HG02884 (cell line): ENCODE data around the gene FBXO31.
"Not testable (repeated sequence)": the region's sequence is repeated elsewhere in the genome, so short reads cannot be mapped to it uniquely, and the experiment has no call there.

ENCODE experiments used
- ATAC-seq: cut with Tn5 transposase; IDR thresholded peaks from one replicate; pipeline ENCODE4 v1.9.1; 2021; ENCODE audit warnings: mild to moderate bottlenecking, moderate library complexity; ENCODE audit not compliant: unreplicated experiment

The FBXO31 gene

GRCh38 chr16:87387942-87388817 is 4.6 kb upstream of the FBXO31 start:
- ATAC-seq: peak; percentile 44

GRCh38 chr16:87384875-87385167 is 1.2 kb upstream of the FBXO31 start:
- ATAC-seq: not testable (repeated sequence)

DNA sequence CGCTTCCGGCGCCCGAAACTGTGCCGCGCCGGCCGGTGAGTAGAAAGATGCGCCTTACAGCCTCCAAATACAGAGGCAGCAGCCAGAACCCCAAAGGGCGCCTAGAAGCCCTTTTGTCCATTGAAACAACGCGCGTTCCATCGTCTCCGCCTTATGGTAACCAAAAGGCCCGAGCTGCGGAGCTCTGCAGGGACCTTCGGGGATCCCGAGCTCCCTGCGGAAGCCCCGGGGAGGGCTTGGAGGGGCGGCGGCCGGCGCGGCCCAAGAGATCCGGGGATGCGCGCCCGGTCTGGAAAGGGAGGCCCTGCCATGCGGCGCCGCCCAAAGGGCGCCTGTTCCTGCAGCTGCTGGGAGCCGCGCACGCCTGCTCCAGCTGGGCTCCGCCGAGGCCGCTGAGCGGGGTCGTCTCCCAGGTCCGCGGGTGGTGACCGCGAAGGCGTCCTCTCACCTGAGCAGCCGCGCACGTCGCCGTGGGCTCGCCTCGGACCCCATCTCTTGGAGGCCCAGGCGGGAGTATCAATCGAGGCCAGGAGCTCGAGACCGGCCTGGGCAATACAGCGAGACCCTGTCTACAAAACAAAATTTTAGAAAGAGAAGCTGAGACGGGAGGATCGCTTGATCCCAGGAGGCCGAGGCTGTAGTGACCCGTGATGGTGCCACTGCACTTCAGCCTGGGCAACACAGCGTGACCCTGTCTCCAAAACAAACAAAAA is 742 bp upstream of the FBXO31 start:
- ATAC-seq: no peak

DNA sequence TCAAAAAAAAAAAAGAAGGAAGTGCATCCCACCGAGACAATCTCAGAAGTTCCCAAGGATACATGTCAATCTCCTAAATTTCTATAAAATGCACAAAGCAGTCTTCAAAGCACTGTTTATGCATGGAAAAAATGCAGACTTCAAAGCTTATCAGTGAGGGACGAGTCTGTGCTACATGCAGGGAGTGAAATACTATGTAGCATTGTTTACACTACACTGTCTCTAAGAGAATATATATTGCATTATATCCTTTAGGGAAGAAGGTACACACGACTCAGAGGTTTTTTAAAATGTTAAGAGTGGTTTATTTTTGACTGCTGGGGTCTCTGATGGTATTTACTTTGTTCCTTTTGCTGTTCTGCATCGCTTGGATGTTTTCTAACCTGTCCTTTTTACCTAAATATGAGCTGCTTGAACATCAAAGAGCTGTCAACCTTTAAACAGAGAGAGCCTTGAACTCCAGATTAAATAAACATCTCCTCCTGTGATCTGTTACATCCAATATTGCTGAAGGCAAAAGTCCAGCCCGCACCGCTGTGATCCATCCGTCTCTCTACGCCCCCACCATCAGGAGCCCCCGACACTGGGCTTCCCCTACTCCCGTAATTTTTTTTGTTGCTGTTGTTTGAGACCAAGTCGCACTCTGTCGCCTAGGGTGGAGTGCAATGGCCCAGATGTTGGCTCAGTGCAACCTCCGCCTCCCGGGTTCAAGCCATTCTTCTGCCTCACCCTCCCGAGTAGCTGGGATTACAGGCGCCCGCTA is 1.4 kb downstream of the FBXO31 start:
- ATAC-seq: no peak

GRCh38 chr16:87380881-87381280 is 2.7 kb downstream of the FBXO31 start:
- no peak for ATAC-seq

DNA sequence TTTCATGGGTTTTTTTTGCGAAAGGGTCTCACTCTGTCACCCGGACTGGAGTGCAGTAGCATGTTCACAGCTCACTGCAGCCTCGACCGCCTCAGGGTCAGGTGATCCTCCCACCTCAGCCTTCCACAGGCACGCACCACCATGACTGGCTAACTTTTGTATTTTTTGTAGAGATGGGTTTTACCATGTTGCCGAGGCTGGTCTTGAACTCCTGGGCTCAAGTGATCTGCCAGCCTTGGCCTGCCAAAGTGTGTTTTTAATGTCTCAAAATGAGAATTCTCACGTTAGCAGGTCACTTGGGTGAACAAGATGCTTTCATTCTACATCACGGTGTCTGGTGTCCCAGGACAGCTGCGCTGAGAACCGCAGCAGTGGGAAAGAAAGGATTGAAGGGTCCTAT is 3.2 kb downstream of the FBXO31 start:
- ATAC-seq: no peak

- ATAC-seq: not testable (repeated sequence)
These were observed 4.2 kb downstream of the FBXO31 start for GRCh38 chr16:87379312-87379752.

DNA sequence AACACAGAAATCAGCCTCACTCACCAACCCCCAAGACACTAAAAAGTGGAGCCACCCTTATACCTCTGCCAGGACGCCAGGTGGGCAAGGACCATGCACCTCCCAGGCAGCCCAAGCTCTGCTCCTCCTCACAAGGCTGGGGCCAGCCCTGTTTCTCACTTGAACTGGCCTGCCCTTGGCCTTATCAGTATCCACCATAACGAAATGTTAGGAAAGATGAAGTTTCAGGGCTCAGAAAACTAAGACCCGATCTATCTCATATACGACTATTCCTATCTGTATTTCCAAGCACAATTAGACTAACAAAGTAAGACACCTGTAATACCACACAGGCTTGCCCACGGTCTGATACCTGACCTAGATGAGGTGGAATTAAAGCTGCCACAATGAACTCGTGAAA is 6.9 kb downstream of the FBXO31 start:
- ATAC-seq: no peak

DNA sequence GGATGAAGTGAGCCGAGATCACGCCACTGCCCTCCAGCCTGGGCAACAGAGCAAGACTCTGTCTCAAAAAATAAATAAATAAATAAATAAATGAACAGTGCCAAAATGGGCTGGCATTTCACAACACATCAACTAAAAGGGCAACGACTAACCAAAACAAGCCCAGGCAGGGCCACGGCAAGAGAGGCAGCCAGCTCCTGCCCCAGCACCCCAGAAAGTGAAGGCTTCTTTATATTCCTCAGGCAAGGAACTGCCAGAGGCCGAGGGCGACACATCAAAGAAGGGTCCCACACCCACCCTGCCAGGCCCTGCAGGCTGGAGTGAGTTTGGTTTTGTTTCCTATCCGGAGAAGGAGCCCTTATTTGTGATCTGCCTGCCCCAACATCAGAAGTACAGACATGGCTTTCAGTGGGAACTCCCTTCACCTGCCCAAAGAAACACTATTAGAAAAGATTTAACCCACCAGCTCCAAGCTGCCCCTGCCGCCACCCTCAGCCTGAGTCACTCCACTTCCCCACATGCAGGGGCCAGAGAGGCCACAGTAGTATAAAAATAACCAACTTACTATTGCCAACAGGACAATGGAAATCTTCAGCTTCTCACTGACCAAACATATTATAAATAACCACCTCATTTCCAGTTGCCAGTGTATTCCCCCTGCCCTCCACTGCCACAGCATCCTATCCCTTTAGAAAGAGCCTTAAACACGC is 8.0 kb downstream of the FBXO31 start:
- no peak for ATAC-seq

GRCh38 chr16:87374313-87374712 is 9.3 kb downstream of the FBXO31 start:
- no peak for ATAC-seq

- ATAC-seq: no peak
These were observed 11.3 kb downstream of the FBXO31 start for GRCh38 chr16:87372305-87372704.

GRCh38 chr16:87371261-87371866 is 12.2 kb downstream of the FBXO31 start:
- no peak for ATAC-seq

DNA sequence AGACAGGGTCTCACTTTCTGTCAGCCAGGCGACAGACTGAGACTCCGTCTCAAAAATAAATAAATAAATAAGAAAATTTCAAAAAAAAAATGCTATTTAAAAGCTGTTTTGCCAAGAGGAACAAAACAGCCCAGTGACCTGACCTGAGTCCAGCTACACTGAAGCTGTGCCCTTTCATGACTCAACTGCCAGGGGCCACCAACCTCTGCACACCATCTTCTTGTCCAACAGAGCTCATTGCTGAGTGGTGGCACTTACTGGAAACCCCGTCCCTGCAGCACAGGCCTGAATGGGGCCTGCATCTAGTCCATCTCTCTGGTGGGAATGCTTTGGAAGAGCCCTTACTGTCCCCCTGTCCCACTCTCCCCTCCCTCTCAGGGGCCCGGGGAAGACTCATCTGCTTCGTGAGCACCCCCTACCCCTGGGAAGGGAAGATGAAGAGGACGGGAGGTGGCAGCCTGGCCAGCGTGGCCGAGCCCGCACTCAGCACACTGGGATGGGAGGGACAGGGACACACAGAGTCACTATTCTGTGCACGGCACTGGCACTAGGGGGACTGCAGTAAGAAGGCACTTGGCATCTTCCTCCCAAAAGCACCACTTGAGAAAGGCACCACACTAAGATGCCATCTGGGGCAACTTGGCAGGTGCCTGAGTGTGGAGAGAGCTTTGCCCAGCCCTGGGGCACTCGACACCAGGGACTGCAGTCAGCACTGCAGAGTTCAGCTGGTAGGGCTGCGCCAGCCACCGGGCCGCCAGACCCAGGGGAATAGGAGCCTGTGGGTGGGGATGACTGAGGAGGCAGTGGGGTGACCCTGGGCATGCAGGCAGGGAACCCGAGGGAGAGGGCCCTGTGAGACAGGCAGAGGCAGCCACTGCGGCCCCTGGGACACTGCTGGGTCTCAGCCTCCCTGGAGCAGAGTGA is 13.5 kb downstream of the FBXO31 start:
- no peak for ATAC-seq

DNA sequence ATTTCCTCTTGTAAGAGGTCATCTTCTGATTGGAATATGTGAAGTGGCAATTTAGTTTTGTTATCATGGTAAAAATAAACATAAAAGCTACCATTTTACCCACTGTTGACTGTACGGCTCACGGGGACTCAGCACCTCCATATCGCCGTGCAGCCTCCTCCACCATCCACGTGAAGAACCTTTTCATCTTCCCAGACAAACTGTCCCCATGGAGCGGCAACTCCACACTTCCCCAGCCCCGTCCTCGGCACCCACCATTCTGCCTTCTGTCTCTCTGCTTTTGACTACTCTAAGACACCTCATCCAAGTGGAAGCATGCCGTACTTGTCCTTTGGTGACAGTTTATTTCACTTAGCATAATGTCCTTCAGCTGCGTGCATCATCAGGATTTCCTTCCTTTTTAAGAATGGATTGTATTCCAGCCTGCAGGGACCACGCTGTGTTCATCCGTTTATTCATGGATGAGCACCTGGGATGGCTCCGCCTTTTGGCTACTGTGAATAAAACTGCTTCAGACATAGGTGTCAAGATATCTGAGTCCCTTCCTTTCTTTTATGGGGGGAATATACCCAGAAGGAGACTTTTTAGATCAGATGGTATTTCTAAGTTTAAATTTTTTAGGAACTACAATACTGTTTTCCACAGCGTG is 14.3 kb downstream of the FBXO31 start:
- ATAC-seq: no peak

DNA sequence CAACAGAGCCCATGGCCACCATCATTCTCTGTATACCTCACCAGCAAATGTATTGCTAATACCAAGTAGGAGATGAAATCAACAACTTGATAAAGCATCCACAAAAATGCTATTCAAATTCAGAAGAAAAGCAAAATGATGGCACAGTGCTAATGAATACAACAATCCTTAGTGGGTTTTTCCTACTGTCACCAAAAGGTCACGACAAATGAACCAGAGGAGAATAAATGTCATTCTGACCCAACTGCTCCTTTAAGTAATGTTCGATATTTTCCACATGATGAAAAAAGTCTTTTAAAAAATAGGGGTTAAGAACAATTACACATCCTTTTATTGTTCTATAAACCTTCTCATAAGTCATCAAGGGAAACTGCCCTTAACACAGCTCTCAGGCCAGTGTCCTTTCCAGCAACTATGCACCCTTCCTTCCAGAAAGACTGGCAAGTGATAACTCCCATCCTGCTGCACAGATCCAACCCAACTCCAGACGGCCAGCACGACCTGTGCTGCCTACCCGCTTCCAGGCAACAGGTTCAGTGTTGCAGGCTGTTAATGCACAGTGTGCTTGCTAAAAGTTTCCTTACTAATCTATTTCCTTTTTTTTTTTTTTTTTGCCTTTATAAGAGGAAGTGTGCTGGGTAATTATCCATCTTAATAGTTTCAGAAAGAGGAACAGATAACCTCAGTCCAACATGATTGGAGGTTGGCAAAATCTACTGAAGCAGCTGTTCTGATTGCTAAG is 15.4 kb downstream of the FBXO31 start:
- no peak for ATAC-seq

GRCh38 chr16:87367529-87367928 is 16.0 kb downstream of the FBXO31 start:
- ATAC-seq: no peak

GRCh38 chr16:87366930-87367329 is 16.6 kb downstream of the FBXO31 start:
- ATAC-seq: no peak

DNA sequence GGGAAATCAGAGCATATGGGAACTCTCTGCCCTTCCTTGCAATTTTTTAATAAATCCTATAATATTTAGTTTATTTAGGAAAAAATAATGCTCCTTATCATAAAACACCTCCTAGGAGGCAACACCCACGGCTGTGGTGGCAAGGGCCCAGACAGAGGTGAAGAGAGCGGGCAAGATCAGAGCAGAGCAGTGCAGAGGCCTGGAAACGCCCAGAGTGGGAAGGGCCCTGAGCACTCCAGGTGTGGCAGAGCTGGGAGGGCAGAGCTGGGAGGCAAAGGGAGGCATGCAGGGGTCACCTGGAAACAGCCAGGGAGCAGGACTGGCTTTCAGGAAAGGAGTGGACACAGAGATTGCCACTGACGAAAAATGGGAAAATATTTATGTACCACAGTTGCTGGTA is 17.3 kb downstream of the FBXO31 start:
- no peak for ATAC-seq
